ENCODE data around the gene UROS.

GRCh38 chr10:125747417-125747816 lies 75.6 kb downstream of the UROS start:
- TF ChIP-seq CTCF (IDR thresholded peaks at IDR 0.05) (no peak), POLR2A (IDR thresholded peaks at IDR 0.05) (no peak)
